Measurements from ENCODE around the gene BICD1. TPM values are rescaled to one million over a fixed set of nuclear protein-coding genes. Genes with fewer than 3 reads are reported as not detected.
A peak's percentile ranks its signal among the peaks of the same experiment; 100 is the strongest.

BICD1 gene
- total RNA-seq, 2 donors from 2014 or later = 14.3 to 15.3 TPM

DNA sequence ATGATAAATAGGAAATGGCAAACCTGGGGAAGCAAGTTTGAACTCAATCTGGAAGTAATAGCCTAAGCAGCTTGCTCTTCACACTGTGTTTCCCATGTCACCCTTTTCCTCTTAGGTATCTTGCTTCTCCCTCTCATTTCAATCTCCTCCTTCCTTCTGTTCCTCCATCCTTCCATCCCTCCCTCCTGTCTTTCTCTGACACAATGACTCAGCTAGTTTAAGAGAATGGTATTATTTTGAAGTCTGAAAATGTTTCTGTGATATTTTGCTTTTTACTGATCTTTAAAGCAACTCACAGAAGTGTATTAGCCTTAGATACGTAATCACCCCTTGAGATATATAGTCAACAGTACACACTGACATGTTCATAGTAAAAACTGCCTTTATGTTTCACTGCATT, 236.8 kb downstream of the BICD1 start:
- DNase-seq (no peak), ATAC-seq (replicated peaks in 1 of 2) (no peak)
- H3K4me1 Mint-ChIP-seq (ENCODE audit: low read depth) = no peaks in the 10 kb centered on the region
- no peaks in the 10 kb centered on the region for H3K36me3 Mint-ChIP-seq (ENCODE audit: insufficient read depth in 2 of 2)
- peak overlapping the region; percentile 10 for H3K27ac Mint-ChIP-seq
- H3K4me3 Mint-ChIP-seq = no peak overlapping the region
- no peaks in the 10 kb centered on the region for H3K9me3 Mint-ChIP-seq
- H3K27me3 Mint-ChIP-seq (ENCODE audit: low read depth) = no peaks in the 10 kb centered on the region

DNA sequence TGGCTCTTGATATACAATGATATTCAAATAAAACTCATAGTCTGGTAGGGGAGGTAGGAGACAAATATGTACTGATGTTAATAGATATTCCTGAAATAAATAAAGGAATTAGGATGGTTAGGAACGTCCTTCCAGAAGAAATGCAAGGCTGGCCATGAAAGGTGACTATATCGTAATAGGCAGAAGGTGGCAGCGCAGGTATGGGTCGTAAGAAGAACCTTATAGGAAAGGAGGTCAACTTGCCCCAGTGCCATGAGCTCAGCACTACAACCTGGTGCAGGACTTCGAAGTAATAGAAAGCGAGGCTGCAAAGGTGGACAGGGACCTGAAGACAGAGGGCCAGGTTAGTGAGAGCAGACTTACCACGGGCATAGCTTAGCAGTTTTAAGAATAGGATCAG, 237.4 kb downstream of the BICD1 start:
- Mint-ChIP-seq H3K27ac (no peak overlapping the region), H3K27me3 (ENCODE audit: low read depth) (no peaks in the 10 kb centered on the region), H3K9me3 (no peaks in the 10 kb centered on the region), H3K36me3 (ENCODE audit: insufficient read depth in 2 of 2) (no peaks in the 10 kb centered on the region), H3K4me1 (ENCODE audit: low read depth) (no peaks in the 10 kb centered on the region), H3K4me3 (no peak overlapping the region)
- no peak for ATAC-seq (replicated peaks in 1 of 2)
- no peak for DNase-seq

DNA sequence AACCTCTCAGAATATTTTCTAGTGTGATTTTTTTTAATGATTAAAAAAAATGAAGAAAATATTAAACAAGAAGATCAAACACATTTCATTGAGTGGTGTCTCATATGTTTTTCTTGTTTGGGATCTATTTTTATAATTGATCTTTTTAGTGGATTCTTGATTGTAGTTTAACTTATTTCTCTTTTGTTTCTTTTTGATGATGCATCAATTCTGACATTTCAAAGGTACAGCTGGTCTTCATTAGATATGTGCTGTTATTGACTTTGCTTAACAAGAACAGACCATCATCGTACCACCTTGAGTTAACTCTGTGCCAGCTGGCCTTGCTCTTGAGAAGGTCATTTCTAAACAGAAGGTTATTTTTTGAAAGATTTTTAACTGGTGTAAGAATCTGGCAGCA, 246.9 kb downstream of the BICD1 start:
- no peak for DNase-seq
- no peak for ATAC-seq (replicated peaks in 1 of 2)
- Mint-ChIP-seq H3K36me3 (ENCODE audit: insufficient read depth in 2 of 2) (no peaks in the 10 kb centered on the region), H3K27me3 (ENCODE audit: low read depth) (no peaks in the 10 kb centered on the region), H3K9me3 (no peaks in the 10 kb centered on the region), H3K27ac (no peak overlapping the region), H3K4me1 (ENCODE audit: low read depth) (no peaks in the 10 kb centered on the region), H3K4me3 (no peak overlapping the region)

DNA sequence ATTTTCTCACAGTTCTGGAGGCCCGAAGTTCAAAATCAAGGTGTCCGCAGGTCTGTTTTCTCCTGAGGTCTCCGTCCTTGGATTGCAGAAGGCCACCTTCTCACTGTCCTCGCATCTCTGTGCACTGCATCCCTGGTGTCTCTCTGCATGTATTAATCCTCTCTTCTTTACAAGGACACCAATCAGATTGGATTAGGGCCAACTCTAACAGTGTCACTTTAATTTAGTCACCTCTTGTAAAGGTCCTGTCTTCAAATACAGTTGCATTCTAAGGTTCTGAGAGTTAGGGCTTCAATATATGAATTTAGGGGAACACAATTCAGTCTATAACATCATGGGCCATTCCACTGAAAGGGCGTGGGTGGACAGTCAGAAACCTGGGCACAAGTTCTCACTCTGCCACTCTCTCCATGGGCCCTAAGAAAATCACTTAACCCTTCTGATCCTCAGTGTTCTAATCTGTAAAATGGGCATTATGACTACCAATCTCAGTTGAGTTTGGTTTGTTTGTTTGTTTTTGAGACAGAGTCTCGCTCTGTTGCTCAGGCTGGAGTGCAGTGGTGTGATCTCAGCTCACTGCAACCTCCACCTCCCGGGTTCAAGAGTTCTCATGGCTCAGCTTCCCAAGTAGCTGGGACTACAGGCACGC, 251.1 kb downstream of the BICD1 start:
- Mint-ChIP-seq H3K9me3 (no peaks in the 10 kb centered on the region), H3K36me3 (ENCODE audit: insufficient read depth in 2 of 2) (no peaks in the 10 kb centered on the region), H3K4me3 (no peak overlapping the region), H3K4me1 (ENCODE audit: low read depth) (no peaks in the 10 kb centered on the region), H3K27ac (no peak overlapping the region), H3K27me3 (ENCODE audit: low read depth) (no peaks in the 10 kb centered on the region)
- DNase-seq (no peak), ATAC-seq (replicated peaks in 1 of 2) (no peak)

DNA sequence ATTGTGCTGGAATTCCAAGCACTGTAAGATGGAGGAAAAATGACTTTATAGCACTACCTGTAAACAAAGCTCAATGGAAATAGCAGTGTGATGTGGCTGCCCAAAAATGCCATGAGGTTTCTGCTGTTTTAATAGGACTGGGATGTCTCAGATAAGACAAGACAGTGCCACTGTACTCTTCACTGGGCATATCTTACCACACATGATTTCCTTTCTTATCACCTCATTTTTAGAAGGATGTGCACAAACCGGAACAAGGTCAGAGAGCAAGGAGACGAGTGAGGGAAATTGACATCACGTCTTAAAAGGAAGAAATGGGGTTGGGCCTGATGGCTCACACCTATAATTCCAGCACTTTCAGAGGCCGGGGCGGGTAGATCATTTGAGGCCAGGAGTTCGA, 254.3 kb downstream of the BICD1 start:
- DNase-seq (no peak), ATAC-seq (replicated peaks in 1 of 2) (no peak)
- Mint-ChIP-seq H3K4me3 (no peak overlapping the region), H3K9me3 (no peaks in the 10 kb centered on the region), H3K27ac (no peak overlapping the region), H3K27me3 (ENCODE audit: low read depth) (no peaks in the 10 kb centered on the region), H3K4me1 (ENCODE audit: low read depth) (no peaks in the 10 kb centered on the region), H3K36me3 (ENCODE audit: insufficient read depth in 2 of 2) (no peaks in the 10 kb centered on the region)

DNA sequence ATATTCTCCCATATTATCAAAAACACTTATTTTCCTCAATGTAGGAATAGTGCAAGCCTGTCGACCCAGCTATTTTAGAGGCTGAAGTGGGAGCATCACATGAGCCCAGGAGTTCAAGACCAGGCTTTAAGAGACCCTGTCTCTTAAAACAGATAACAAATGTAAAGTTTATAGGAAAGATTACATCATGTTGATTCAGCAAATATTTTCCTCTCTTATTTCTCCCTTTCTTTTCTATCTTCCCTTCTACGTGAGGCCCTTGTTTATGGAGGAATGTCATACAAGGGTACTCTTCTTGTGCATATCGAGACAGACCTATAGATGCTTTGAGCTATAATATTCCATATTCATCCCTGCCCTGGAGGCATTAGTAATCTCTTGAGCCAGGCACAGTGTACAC, 256.2 kb downstream of the BICD1 start:
- no peaks in the 10 kb centered on the region for H3K36me3 Mint-ChIP-seq (ENCODE audit: insufficient read depth in 2 of 2)
- DNase-seq (no peak), ATAC-seq (replicated peaks in 1 of 2) (no peak)
- no peaks in the 10 kb centered on the region for H3K9me3 Mint-ChIP-seq
- H3K27ac Mint-ChIP-seq = no peak overlapping the region
- no peaks in the 10 kb centered on the region for H3K27me3 Mint-ChIP-seq (ENCODE audit: low read depth)
- H3K4me3 Mint-ChIP-seq = no peak overlapping the region
- H3K4me1 Mint-ChIP-seq (ENCODE audit: low read depth) = no peaks in the 10 kb centered on the region

DNA sequence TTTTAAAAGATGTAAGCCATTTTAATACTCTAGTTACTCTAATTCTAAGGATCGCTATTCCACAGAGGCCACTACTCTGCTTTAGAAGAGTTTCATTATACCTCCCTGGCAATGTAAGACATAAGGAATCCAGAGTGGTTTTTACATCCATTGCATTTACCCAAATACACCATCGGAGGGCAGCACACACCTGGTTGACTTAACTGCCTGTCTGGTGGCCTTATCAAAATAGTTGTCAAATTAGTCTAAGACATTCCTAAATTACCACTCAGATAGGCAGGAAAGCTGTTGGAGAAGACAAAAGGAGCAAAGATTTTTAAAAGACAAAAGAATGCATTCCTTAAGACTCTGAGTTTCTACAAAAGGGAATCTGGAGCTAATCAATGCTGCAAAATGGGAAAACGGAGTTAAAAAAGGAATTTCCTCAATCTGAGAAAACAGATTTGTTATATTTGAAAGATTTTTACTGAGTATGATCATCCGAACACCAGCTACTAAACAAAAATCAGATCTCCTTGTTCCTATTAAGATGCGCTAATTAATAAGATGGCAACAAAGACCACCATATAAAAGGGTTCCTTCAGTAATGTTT, 258.9 kb downstream of the BICD1 start:
- Mint-ChIP-seq H3K27me3 (ENCODE audit: low read depth) (no peaks in the 10 kb centered on the region), H3K36me3 (ENCODE audit: insufficient read depth in 2 of 2) (no peaks in the 10 kb centered on the region), H3K9me3 (no peaks in the 10 kb centered on the region), H3K4me1 (ENCODE audit: low read depth) (no peaks in the 10 kb centered on the region), H3K4me3 (no peak overlapping the region), H3K27ac (no peak overlapping the region)
- ATAC-seq (replicated peaks in 1 of 2) (no peak), DNase-seq (peak; percentile 32 to 43)

DNA sequence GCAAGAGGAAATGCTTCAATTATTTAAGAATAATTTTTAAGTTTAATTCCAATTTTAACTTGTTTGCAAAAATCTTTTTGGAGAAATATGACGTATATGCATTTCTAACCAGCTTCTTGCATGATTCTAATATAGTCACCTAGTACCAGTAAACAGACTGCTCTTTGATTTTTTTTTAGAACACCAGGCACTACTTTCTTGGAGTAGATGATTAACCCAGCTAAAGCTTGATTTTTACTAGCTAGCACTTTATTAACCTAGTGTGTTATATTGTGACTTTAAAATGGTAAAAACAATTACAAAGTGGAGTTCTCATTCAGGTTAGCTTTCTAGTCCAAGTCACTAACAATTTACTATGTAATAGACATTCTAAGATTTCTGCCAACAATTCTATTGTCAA, 260.1 kb downstream of the BICD1 start:
- Mint-ChIP-seq H3K4me3 (no peak overlapping the region), H3K4me1 (ENCODE audit: low read depth) (no peaks in the 10 kb centered on the region), H3K27me3 (ENCODE audit: low read depth) (no peaks in the 10 kb centered on the region), H3K9me3 (no peaks in the 10 kb centered on the region), H3K27ac (no peak overlapping the region), H3K36me3 (ENCODE audit: insufficient read depth in 2 of 2) (no peaks in the 10 kb centered on the region)
- no peak for DNase-seq
- ATAC-seq (replicated peaks in 1 of 2) = no peak

DNA sequence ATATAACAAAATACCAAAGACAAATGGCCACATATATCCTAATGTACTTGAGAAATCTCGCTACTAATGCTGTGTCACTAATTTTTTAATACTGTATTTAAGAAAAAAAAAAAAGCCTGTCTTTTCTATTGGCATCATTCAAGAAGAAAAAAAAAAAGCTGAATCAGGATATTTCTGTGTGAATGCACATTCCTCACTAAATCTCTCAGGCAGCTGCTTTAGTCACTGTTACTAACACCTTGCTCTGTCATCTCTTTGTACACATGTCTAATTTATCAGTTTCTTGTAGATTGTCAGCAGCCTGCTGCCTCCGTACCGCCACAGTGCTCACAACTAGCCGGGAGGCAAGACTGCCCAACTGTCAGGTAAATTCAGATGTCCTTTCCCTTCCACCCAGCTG, 260.7 kb downstream of the BICD1 start:
- Mint-ChIP-seq H3K27ac (no peak overlapping the region), H3K27me3 (ENCODE audit: low read depth) (no peaks in the 10 kb centered on the region)
- ATAC-seq (replicated peaks in 1 of 2) = no peak

DNA sequence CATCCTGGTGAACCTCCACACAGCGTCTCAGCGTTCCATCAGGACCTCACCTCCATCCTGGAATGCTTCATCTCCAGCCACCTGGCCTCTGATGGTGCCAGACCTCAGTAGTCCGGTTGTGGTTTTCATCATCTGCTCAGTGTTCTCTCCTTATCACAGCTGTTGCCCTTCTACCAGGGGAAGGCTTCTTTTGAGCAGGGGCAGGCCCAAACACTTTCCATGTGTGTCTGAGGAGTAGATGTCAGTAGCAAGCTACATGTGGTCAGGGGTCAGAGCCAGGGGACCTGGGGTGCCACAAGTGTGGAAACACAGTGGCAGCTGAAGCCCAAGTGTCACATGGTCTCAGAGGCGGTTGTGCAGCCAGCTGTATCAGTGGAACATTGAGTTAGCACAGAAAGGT, 262.6 kb downstream of the BICD1 start:
- no peaks in the 10 kb centered on the region for H3K27me3 Mint-ChIP-seq (ENCODE audit: low read depth)
- no peaks in the 10 kb centered on the region for H3K4me1 Mint-ChIP-seq (ENCODE audit: low read depth)
- ATAC-seq (replicated peaks in 1 of 2) (no peak), DNase-seq (no peak)
- no peak overlapping the region for H3K27ac Mint-ChIP-seq
- H3K9me3 Mint-ChIP-seq = no peaks in the 10 kb centered on the region
- no peak overlapping the region for H3K4me3 Mint-ChIP-seq
- H3K36me3 Mint-ChIP-seq (ENCODE audit: insufficient read depth in 2 of 2) = no peaks in the 10 kb centered on the region

More for the DNA sequence above, 260.7 kb downstream of the BICD1 start:
- no peak for DNase-seq
- Mint-ChIP-seq H3K9me3 (no peaks in the 10 kb centered on the region), H3K36me3 (ENCODE audit: insufficient read depth in 2 of 2) (no peaks in the 10 kb centered on the region), H3K4me1 (ENCODE audit: low read depth) (no peaks in the 10 kb centered on the region), H3K4me3 (no peak overlapping the region)

DNA sequence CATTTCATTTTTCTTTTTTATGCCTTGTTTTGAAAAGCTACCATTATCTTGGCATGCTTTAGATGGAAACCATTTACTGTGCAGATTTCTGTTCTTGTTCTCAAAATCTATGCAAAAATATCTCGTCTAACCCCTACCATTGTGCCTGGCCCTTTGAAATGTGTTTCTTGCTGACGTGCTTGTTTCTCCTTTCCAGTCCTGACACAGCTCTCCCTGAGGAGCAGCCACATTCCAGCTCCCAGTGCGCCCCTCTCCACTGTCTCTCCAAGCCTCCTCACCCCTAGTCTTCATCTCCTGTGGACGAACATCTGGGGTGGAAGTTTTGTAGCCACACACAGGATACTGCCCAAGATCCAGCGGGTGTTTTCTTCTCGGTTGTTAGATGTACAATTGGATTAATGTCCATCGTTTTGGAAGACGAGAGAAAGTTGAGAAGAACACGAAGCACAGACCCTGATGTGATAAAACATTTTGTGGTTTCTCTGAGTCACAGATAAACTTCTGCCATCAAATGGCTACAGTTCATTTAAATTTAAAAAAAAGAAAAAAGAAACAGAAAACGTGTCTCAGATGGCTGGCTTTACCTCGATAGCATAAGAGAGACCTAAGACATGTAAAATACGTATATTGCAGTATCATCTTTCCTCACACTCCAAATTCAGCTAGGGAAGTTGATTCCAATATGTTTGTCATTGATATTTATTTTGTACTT, 270.9 kb downstream of the BICD1 start:
- no peaks in the 10 kb centered on the region for H3K36me3 Mint-ChIP-seq (ENCODE audit: insufficient read depth in 2 of 2)
- H3K4me1 Mint-ChIP-seq (ENCODE audit: low read depth) = no peaks in the 10 kb centered on the region
- no peak for DNase-seq
- no peak overlapping the region for H3K27ac Mint-ChIP-seq
- H3K27me3 Mint-ChIP-seq (ENCODE audit: low read depth) = peaks cover 4% of the 10 kb centered on the region
- H3K9me3 Mint-ChIP-seq = no peaks in the 10 kb centered on the region
- no peak for ATAC-seq (replicated peaks in 1 of 2)
- no peak overlapping the region for H3K4me3 Mint-ChIP-seq

DNA sequence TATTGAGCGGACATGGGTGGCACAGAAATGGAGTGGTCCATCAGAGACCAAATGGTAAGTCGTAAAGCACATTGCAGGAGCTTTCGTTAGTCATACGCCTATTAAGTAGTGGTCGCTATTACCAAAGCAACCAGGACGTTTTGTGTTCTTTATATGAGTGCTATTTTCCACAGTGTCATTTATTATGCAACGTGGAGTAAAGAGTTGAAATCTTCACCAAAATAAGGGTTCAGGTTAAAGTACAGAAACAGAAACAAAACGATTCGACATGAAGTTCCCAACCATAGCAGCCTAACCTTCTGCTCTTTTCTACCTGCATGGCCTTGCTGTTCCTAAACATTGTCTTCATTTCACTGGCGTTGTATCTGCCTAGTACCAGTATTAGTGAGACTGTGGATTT, 272.6 kb downstream of the BICD1 start:
- Mint-ChIP-seq H3K36me3 (ENCODE audit: insufficient read depth in 2 of 2) (no peaks in the 10 kb centered on the region), H3K4me3 (no peak overlapping the region), H3K9me3 (no peaks in the 10 kb centered on the region), H3K27ac (no peak overlapping the region), H3K4me1 (ENCODE audit: low read depth) (no peaks in the 10 kb centered on the region), H3K27me3 (ENCODE audit: low read depth) (peaks cover 4% of the 10 kb centered on the region)
- no peak for DNase-seq
- no peak for ATAC-seq (replicated peaks in 1 of 2)

DNA sequence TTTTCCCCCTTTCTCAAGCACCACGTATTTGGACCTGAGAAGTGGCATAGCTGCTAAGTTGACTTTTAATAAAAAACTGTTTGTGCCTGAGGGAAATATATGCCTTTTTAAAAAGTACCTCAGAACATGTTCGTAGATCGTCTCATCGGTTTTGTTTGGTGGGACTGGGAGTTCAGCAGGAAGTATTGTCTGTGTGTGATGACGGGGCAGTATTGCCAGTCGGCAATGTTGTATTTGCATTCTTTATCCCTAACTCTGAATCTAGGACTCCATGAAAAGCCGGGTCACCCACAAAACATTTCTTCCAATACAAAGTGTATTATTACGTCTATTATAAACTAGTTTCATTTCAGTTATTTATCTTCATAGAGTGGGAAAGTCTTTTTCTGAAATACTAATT, 273.0 kb downstream of the BICD1 start:
- H3K4me1 Mint-ChIP-seq (ENCODE audit: low read depth) = no peaks in the 10 kb centered on the region
- H3K36me3 Mint-ChIP-seq (ENCODE audit: insufficient read depth in 2 of 2) = no peaks in the 10 kb centered on the region
- no peak for ATAC-seq (replicated peaks in 1 of 2)

DNA sequence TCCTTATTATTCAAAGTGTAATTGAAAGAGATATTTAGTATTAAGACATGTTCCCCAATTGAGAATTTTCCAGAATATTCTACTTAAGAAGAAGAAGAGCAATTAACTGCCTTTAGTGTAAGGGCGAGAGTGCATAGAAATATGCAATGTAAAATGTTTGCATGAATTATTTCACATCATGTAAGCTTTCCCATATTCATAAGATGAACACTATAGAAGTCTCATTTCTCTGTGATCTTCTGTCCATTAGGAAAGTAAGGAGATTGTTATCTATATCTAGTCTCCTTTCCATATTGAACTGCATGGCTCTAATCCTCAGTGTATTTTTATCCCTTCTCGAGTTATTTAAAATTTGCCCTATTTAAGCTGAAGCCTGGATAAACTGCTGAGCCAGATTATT, 275.6 kb downstream of the BICD1 start:
- Mint-ChIP-seq H3K4me3 (no peak overlapping the region), H3K9me3 (no peaks in the 10 kb centered on the region), H3K36me3 (ENCODE audit: insufficient read depth in 2 of 2) (no peaks in the 10 kb centered on the region), H3K27me3 (ENCODE audit: low read depth) (peaks cover 4% of the 10 kb centered on the region), H3K4me1 (ENCODE audit: low read depth) (no peaks in the 10 kb centered on the region), H3K27ac (no peak overlapping the region)
- DNase-seq = no peak
- no peak for ATAC-seq (replicated peaks in 1 of 2)

More for the DNA sequence above, 273.0 kb downstream of the BICD1 start:
- H3K27ac Mint-ChIP-seq = no peak overlapping the region
- no peaks in the 10 kb centered on the region for H3K9me3 Mint-ChIP-seq
- H3K27me3 Mint-ChIP-seq (ENCODE audit: low read depth) = peaks cover 4% of the 10 kb centered on the region
- H3K4me3 Mint-ChIP-seq = no peak overlapping the region
- DNase-seq = no peak
